ENCODE measurements around the gene KMT2C.

DNA sequence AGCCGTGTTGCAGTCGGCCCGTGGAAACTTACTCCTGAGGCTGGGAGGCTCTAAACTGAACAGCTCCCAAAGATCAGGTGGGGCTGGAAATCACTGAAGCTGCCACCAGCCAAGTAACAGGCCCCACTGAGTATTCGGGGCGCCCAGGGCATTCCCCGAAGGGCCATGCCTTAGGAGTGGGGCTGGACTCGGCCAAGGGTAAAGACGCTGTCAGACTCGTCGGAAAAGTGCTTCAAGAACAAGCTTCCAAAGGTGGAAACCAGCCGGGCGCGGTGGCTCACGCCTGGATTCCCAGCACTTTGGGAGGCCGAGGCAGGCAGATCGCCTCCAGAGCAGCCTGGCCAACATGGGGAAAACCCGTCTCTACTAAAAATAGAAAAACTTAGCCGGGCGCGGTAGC is 307.6 kb downstream of the KMT2C start:
- TF ChIP-seq, protein P1, sequence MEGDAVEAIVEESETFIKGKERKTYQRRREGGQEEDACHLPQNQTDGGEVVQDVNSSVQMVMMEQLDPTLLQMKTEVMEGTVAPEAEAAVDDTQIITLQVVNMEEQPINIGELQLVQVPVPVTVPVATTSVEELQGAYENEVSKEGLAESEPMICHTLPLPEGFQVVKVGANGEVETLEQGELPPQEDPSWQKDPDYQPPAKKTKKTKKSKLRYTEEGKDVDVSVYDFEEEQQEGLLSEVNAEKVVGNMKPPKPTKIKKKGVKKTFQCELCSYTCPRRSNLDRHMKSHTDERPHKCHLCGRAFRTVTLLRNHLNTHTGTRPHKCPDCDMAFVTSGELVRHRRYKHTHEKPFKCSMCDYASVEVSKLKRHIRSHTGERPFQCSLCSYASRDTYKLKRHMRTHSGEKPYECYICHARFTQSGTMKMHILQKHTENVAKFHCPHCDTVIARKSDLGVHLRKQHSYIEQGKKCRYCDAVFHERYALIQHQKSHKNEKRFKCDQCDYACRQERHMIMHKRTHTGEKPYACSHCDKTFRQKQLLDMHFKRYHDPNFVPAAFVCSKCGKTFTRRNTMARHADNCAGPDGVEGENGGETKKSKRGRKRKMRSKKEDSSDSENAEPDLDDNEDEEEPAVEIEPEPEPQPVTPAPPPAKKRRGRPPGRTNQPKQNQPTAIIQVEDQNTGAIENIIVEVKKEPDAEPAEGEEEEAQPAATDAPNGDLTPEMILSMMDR (IDR thresholded peaks at IDR 0.05), result no peak
- no peak for TF ChIP-seq ZFX (IDR thresholded peaks at IDR 0.05; ENCODE audit: borderline replicate concordance)
